Measurements from ENCODE around the gene KSR2.
"Not testable (repeated sequence)": the region's sequence is repeated elsewhere in the genome, so short reads cannot be mapped to it uniquely, and the experiment has no call there.

KSR2 gene

GRCh38 chr12:117750657-117751056, 218.1 kb downstream of the KSR2 start:
- in situ Hi-C loops (cut with MboI; ENCODE audit: low sequenced_read_pairs, unreplicated experiment) = no loop called here
- DNase-seq (ENCODE audit: low spot score) = no peak
- TF ChIP-seq, protein P1, sequence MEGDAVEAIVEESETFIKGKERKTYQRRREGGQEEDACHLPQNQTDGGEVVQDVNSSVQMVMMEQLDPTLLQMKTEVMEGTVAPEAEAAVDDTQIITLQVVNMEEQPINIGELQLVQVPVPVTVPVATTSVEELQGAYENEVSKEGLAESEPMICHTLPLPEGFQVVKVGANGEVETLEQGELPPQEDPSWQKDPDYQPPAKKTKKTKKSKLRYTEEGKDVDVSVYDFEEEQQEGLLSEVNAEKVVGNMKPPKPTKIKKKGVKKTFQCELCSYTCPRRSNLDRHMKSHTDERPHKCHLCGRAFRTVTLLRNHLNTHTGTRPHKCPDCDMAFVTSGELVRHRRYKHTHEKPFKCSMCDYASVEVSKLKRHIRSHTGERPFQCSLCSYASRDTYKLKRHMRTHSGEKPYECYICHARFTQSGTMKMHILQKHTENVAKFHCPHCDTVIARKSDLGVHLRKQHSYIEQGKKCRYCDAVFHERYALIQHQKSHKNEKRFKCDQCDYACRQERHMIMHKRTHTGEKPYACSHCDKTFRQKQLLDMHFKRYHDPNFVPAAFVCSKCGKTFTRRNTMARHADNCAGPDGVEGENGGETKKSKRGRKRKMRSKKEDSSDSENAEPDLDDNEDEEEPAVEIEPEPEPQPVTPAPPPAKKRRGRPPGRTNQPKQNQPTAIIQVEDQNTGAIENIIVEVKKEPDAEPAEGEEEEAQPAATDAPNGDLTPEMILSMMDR (IDR thresholded peaks at IDR 0.05; ENCODE audit: borderline replicate concordance, control extremely low read depth, extremely low read depth, insufficient read depth, missing control alignments) = no peak

GRCh38 chr12:117749431-117749830, 219.4 kb downstream of the KSR2 start:
- TF ChIP-seq, protein P1 (IDR thresholded peaks at IDR 0.05; ENCODE audit: borderline replicate concordance, control extremely low read depth, extremely low read depth, insufficient read depth, missing control alignments) = no peak
- in situ Hi-C loops (cut with MboI; ENCODE audit: low sequenced_read_pairs, unreplicated experiment) = no loop called here

DNA sequence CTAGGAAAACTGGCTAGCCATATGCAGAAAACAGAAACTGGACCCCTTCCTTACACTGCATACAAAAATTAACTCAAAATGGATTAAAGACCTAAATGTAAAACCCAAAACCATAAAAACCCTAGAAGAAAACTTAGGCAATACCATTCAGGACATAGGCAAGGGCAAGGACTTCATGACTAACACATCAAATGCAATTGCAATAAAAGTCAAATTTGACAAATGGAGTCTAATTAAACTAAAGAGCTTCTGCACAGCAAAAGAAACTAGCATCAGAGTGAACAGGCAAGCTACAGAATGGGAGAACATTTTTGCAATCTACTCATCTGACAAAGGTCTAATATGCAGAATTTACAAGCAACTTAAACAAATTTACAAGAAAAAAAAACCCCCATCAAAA, 222.4 kb downstream of the KSR2 start:
- in situ Hi-C loops (cut with MboI; ENCODE audit: low sequenced_read_pairs, unreplicated experiment); DNase-seq (ENCODE audit: low spot score): not testable (repeated sequence)

More at GRCh38 chr12:117749431-117749830, 219.4 kb downstream of the KSR2 start:
- DNase-seq (ENCODE audit: low spot score) = no peak

DNA sequence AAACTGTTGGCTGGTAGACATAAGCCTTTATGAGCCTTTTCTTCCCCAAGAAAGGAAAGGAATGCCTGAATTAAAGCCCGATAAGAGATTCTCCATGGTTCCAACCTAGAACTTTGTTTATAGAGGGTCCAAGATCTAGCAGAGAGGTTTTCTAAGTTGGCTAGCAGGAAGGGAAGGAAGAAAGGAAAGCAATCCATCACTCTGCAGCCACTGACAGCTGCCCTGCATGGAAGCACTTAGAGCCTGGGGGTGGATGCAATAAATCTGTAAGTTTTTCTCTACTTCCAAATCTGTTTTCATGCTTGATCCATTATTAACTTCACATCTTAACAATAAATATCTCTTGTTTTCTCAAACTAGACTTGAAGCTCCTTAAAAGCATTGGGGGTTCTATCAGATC, 224.4 kb downstream of the KSR2 start:
- TF ChIP-seq, protein P1 (IDR thresholded peaks at IDR 0.05; ENCODE audit: borderline replicate concordance, control extremely low read depth, extremely low read depth, insufficient read depth, missing control alignments) = no peak

DNA sequence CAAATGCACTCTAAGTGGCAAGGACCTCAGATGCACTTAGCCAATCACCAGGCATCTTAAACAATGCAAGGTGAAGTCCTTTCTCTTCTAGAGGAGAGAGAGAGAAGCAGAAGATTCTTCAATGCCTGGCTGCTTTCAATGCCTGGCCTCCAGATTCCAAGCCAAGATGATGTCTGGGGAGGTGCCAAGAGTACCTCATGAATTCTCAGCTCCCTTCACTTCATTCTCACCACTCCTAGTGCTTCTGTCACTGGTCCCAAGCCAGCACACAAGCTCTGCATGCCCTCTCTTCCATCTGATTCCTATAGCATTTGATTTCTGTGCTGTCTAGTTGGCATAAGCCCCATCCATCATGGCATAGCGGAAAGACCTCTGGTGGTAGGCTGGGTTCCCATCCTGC, 225.0 kb downstream of the KSR2 start:
- TF ChIP-seq, protein P1 (IDR thresholded peaks at IDR 0.05; ENCODE audit: borderline replicate concordance, control extremely low read depth, extremely low read depth, insufficient read depth, missing control alignments) = no peak
- no peak for DNase-seq (ENCODE audit: low spot score)
- in situ Hi-C loops (cut with MboI; ENCODE audit: low sequenced_read_pairs, unreplicated experiment) = no loop called here

More for the DNA sequence above, 224.4 kb downstream of the KSR2 start:
- in situ Hi-C loops (cut with MboI; ENCODE audit: low sequenced_read_pairs, unreplicated experiment) = no loop called here
- DNase-seq (ENCODE audit: low spot score) = no peak

- TF ChIP-seq, protein P1 (IDR thresholded peaks at IDR 0.05; ENCODE audit: borderline replicate concordance, control extremely low read depth, extremely low read depth, insufficient read depth, missing control alignments) = no peak
- in situ Hi-C loops (cut with MboI; ENCODE audit: low sequenced_read_pairs, unreplicated experiment) = no loop called here
- DNase-seq (ENCODE audit: low spot score) = no peak
Measured at GRCh38 chr12:117742721-117743120, 226.1 kb downstream of the KSR2 start.

DNA sequence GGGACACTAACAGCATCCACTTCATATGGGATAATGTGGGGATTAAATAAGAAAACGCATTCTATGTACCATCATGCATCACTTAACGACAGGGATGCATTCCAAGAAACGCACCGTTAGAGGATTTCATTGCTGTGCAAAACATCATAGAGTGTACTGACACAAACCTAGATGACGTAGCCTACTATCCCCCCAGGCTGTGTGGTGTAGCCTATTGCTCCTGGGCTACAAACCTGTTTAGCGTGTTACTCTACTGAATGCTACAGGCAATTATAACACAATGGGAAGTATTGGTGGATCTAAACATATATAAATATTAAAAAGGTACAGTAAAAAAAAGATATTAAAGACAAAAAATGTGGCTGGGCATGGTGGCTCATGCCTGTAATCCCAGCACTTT, 230.6 kb downstream of the KSR2 start:
- in situ Hi-C loops (cut with MboI; ENCODE audit: low sequenced_read_pairs, unreplicated experiment) = no loop called here
- TF ChIP-seq, protein P1 (IDR thresholded peaks at IDR 0.05; ENCODE audit: borderline replicate concordance, control extremely low read depth, extremely low read depth, insufficient read depth, missing control alignments) = no peak
- no peak for DNase-seq (ENCODE audit: low spot score)
